Gastrocnemius medialis (tissue), 4 donors: ENCODE measurements around the gene MAOA. TPM values are rescaled to one million over a fixed set of nuclear protein-coding genes. Genes with fewer than 3 reads are reported as not detected.

ENCODE experiments used
- ATAC-seq, 2 donors: fragments of 150-250 bp; one replicate each; pipeline ENCODE4 v1.9.1; 2016
- DNase-seq, 2 donors: peaks; one replicate each; pipeline ENCODE4 v3.0.0-alpha.2; 2019
- H3K27ac ChIP-seq, 4 donors: fragments of 200-600 bp; sonication (generic); 1 replicate in 1 of 4; 2 replicates in 3 of 4; pipeline ENCODE4 v1.5.1; 2016 to 2018; ENCODE audit warnings: mild to moderate bottlenecking in 2 of 4, moderate library complexity in 1 of 4
- H3K27me3 ChIP-seq, 3 donors: fragments of 200-600 bp; sonication (generic) in 2 of 3; 1 replicate in 1 of 3; 2 replicates in 2 of 3; pipeline versions ENCODE4 v1.5.1 to v1.6.0; 2016 to 2019; ENCODE audit warnings: mild to moderate bottlenecking in 1 of 3, moderate library complexity in 1 of 3
- H3K36me3 ChIP-seq, 2 donors: fragments of 200-600 bp; sonication (generic) in 1 of 2; one replicate each; pipeline ENCODE4 v1.5.1; 2017 to 2018
- H3K4me1 ChIP-seq, 2 donors: fragments of 200-600 bp; sonication (generic) in 1 of 2; one replicate each; pipeline ENCODE4 v1.5.1; 2016 to 2017; ENCODE audit warnings: mild to moderate bottlenecking in 2 of 2
- H3K4me3 ChIP-seq, 4 donors: fragments of 200-600 bp; sonication (generic) in 3 of 4; 1 replicate in 1 of 4; 2 replicates in 3 of 4; pipeline ENCODE4 v1.5.1; 2016 to 2019; ENCODE audit warnings: mild to moderate bottlenecking in 2 of 4
- H3K9me3 ChIP-seq, 3 donors: fragments of 200-600 bp; sonication (generic) in 2 of 3; 1 replicate in 1 of 3; 2 replicates in 2 of 3; pipeline ENCODE4 v1.5.1; 2016 to 2019
- POLR2A ChIP-seq, 2 donors: fragments of 450-650 bp; IDR thresholded peaks; one replicate each; pipeline ENCODE4 v1.6.1; 2017; ENCODE audit warnings: antibody characterized with exemption in 2 of 2, mild to moderate bottlenecking in 2 of 2, moderate library complexity in 2 of 2
- in situ Hi-C, 4 donors: fragments of 200-750 bp; cut with MboI; loops; one replicate each; pipeline versions ENCODE4 v1.15.0 to v1.8.0; 2017; ENCODE audit warnings: low sequenced_read_pairs in 4 of 4
- intact Hi-C: fragments of 100-400 bp; cut with DNase I; formaldehyde crosslinking; loops from one replicate; pipeline ENCODE4 v1.15.1; 2023; ENCODE audit warnings: low total_unique reads
- total RNA-seq, 4 donors: library from RNA; depleted of rRNA; stranded (reverse); fragments of >200 nt; gene quantifications; one replicate each; pipeline versions ENCODE4 v1.1.0 to v1.2.3, GENCODE V29; 2016
- TF ChIP-seq, protein P1 (sequence below), 5 experiments: fragments of 450-650 bp in 3 of 5; fragments of 200-600 bp in 2 of 5; sonication (generic) in 2 of 5; IDR thresholded peaks in 4 of 5; conservative IDR thresholded peaks in 1 of 5; 1 replicate in 4 of 5; 2 replicates in 1 of 5; pipeline ENCODE4 v1.5.1; 2016 to 2019; ENCODE audit warnings: antibody characterized with exemption in 5 of 5, mild to moderate bottlenecking in 3 of 5, moderate library complexity in 3 of 5

The MAOA gene
- total RNA-seq, 4 donors from 2014 or later, result 25.2 to 244 (median 109) TPM

GRCh38 chrX:43716696-43717095, 60.6 kb downstream of the MAOA start:
- H3K4me1 ChIP-seq, result no peaks in the 10 kb centered on the region
- H3K36me3 ChIP-seq, result peaks cover 0 to 6% of the 10 kb centered on the region in 2 donors
- no peaks in the 10 kb centered on the region for H3K27me3 ChIP-seq
- no peak overlapping the region for H3K27ac ChIP-seq
- intact Hi-C loops, result no loop called here
- in situ Hi-C loops, result no loop called here
- TF ChIP-seq, protein P1, sequence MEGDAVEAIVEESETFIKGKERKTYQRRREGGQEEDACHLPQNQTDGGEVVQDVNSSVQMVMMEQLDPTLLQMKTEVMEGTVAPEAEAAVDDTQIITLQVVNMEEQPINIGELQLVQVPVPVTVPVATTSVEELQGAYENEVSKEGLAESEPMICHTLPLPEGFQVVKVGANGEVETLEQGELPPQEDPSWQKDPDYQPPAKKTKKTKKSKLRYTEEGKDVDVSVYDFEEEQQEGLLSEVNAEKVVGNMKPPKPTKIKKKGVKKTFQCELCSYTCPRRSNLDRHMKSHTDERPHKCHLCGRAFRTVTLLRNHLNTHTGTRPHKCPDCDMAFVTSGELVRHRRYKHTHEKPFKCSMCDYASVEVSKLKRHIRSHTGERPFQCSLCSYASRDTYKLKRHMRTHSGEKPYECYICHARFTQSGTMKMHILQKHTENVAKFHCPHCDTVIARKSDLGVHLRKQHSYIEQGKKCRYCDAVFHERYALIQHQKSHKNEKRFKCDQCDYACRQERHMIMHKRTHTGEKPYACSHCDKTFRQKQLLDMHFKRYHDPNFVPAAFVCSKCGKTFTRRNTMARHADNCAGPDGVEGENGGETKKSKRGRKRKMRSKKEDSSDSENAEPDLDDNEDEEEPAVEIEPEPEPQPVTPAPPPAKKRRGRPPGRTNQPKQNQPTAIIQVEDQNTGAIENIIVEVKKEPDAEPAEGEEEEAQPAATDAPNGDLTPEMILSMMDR (IDR thresholded peaks at IDR 0.05 in 4 of 5, conservative IDR thresholded peaks at IDR 0.05 in 1 of 5), result no peak
- TF ChIP-seq POLR2A (IDR thresholded peaks at IDR 0.05), result no peak
- no peak overlapping the region for H3K4me3 ChIP-seq
- DNase-seq (no peak), ATAC-seq (no peak)
- no peaks in the 10 kb centered on the region for H3K9me3 ChIP-seq

DNA sequence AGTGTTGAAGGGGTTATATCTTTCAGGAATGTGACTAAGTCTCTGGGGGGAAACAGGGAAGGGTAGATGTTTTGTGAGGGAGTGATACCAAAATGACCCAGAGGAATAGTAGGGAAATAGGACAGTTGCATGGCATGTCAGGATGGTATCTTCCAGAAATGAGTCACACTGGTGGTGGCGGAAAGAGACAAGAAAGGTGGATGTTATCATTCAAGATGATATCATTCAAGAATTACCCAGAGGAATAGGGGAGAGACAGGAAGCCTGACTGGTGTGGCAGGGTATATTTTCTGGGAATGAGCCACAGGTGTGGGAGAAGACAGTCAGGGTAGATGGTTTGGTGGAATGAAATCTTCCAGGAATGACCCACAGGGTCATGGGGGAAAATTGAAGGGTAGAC, 61.1 kb downstream of the MAOA start:
- no peak for DNase-seq
- Histone ChIP-seq H3K36me3 (peaks cover 0 to 2% of the 10 kb centered on the region in 2 donors), H3K4me1 (no peaks in the 10 kb centered on the region), H3K27me3 (no peaks in the 10 kb centered on the region), H3K9me3 (peaks cover 0 to 4% (median 0%) of the 10 kb centered on the region in 3 donors), H3K27ac (no peak overlapping the region), H3K4me3 (no peak overlapping the region)
- TF ChIP-seq, protein P1 (IDR thresholded peaks at IDR 0.05 in 4 of 5, conservative IDR thresholded peaks at IDR 0.05 in 1 of 5), result no peak
- no peak for TF ChIP-seq POLR2A (IDR thresholded peaks at IDR 0.05)
- in situ Hi-C loops (no loop called here), intact Hi-C loops (no loop called here)
- no peak for ATAC-seq

DNA sequence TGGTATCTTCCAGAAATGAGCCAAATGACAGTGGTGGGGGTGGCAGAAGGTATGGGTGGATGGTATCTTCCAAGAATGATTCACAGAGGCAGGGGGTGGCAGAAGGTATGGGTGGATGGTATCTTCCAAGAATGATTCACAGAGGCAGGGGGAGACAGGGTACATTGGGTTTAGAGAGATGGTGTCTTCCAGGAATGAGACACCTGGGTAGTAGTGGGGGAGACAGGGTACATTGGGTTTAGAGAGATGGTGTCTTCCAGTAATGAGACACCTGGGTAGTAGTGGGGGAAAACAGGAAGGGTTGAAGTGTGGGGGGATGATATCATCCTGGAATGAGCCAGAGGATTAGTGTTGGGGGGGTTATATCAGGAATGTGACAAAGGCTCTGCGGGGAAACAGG, 62.0 kb downstream of the MAOA start:
- H3K27ac ChIP-seq, result no peak overlapping the region
- intact Hi-C loops, result no loop called here
- TF ChIP-seq, protein P1 (IDR thresholded peaks at IDR 0.05 in 4 of 5, conservative IDR thresholded peaks at IDR 0.05 in 1 of 5), result no peak
- TF ChIP-seq POLR2A (IDR thresholded peaks at IDR 0.05), result no peak
- no peaks in the 10 kb centered on the region for H3K4me1 ChIP-seq
- in situ Hi-C loops, result no loop called here
- peaks cover 0 to 7% (median 0%) of the 10 kb centered on the region in 3 donors for H3K9me3 ChIP-seq
- DNase-seq (no peak), ATAC-seq (no peak)
- H3K4me3 ChIP-seq, result no peak overlapping the region
- no peaks in the 10 kb centered on the region for H3K36me3 ChIP-seq
- H3K27me3 ChIP-seq, result no peaks in the 10 kb centered on the region

GRCh38 chrX:43718546-43718945, 62.4 kb downstream of the MAOA start:
- DNase-seq, result no peak

More at GRCh38 chrX:43718546-43718945, 62.4 kb downstream of the MAOA start:
- ATAC-seq, result no peak
- H3K36me3 ChIP-seq, result no peaks in the 10 kb centered on the region
- intact Hi-C loops, result no loop called here
- H3K4me1 ChIP-seq, result no peaks in the 10 kb centered on the region
- H3K27me3 ChIP-seq, result no peaks in the 10 kb centered on the region
- peaks cover 0 to 7% (median 0%) of the 10 kb centered on the region in 3 donors for H3K9me3 ChIP-seq
- no peak overlapping the region for H3K4me3 ChIP-seq
- no peak overlapping the region for H3K27ac ChIP-seq
- TF ChIP-seq POLR2A (IDR thresholded peaks at IDR 0.05), result no peak
- TF ChIP-seq, protein P1 (IDR thresholded peaks at IDR 0.05 in 4 of 5, conservative IDR thresholded peaks at IDR 0.05 in 1 of 5), result no peak
- in situ Hi-C loops, result no loop called here
